HepG2 (cell line): Measurements from ENCODE around the gene PPP1R12B.
"Not testable (repeated sequence)": the region's sequence is repeated elsewhere in the genome, so short reads cannot be mapped to it uniquely, and the experiment has no call there.

Experiments used
- ELF1 ChIP-seq: sonication (generic); formaldehyde crosslinking; IDR thresholded peaks from 2 replicates; pipeline ENCODE4 v1.4.0; 2020; ENCODE audit warnings: missing genetic modification reagents
- HCFC1 ChIP-seq: fragments of 150-350 bp; IDR thresholded peaks from 2 replicates; pipeline ENCODE4 v1.6.1; 2014; ENCODE audit warnings: low read depth, low read length
- HNRNPK ChIP-seq: fragments of 200-400 bp; formaldehyde crosslinking; IDR thresholded peaks from 2 replicates; pipeline ENCODE4 v1.6.1; 2018; ENCODE audit warnings: low read length, low read depth, moderate library complexity, mild to moderate bottlenecking; ENCODE audit not compliant: poor library complexity, severe bottlenecking
- KDM1A ChIP-seq: IDR thresholded peaks from 2 replicates; pipeline ENCODE4 v1.6.1; 2016; ENCODE audit warnings: missing compliant biosample characterization
- LBX2 ChIP-seq: sonication (generic); formaldehyde crosslinking; IDR thresholded peaks from 2 replicates; pipeline ENCODE4 v1.5.0; 2020; ENCODE audit warnings: missing genetic modification reagents, mild to moderate bottlenecking, borderline replicate concordance
- SMAD1 ChIP-seq: sonication (generic); formaldehyde crosslinking; IDR thresholded peaks from 2 replicates; pipeline ENCODE4 v1.4.0; 2020; ENCODE audit warnings: missing genetic modification reagents, low read depth, mild to moderate bottlenecking, borderline replicate concordance
- TAF1 ChIP-seq: sonication (generic); formaldehyde crosslinking; IDR thresholded peaks from 2 replicates; pipeline ENCODE4 v1.4.0; 2020; ENCODE audit warnings: missing genetic modification reagents
- ZNF264 ChIP-seq: sonication (generic); formaldehyde crosslinking; IDR thresholded peaks from 2 replicates; pipeline ENCODE4 v1.4.0; 2020; ENCODE audit warnings: missing genetic modification reagents
- ZNF274 ChIP-seq: sonication (generic); formaldehyde crosslinking; IDR thresholded peaks from 2 replicates; pipeline ENCODE4 v1.5.1; 2020; ENCODE audit warnings: mild to moderate bottlenecking, missing genetic modification reagents
- ZNF296 ChIP-seq: sonication (generic); formaldehyde crosslinking; conservative IDR thresholded peaks from 2 replicates; pipeline ENCODE4 v1.5.0; 2020; ENCODE audit warnings: mild to moderate bottlenecking, missing genetic modification reagents
- ZNF468 ChIP-seq: sonication (generic); formaldehyde crosslinking; IDR thresholded peaks from 2 replicates; pipeline ENCODE4 v1.8.0; 2022; ENCODE audit warnings: mild to moderate bottlenecking, moderate library complexity, missing genetic modification reagents
- ZNF644 ChIP-seq: IDR thresholded peaks from 2 replicates; pipeline ENCODE4 v1.6.1; 2016; ENCODE audit warnings: low read depth
- TF ChIP-seq, protein P1 (sequence below): sonication (generic); formaldehyde crosslinking; IDR thresholded peaks from 2 replicates; pipeline ENCODE4 v1.5.0; 2020; ENCODE audit warnings: mild to moderate bottlenecking, missing genetic modification reagents, moderate library complexity
- TF ChIP-seq, protein P2 (sequence below): sonication (generic); formaldehyde crosslinking; IDR thresholded peaks from 2 replicates; pipeline ENCODE4 v1.5.0; 2020; ENCODE audit warnings: mild to moderate bottlenecking, missing genetic modification reagents

GRCh38 chr1:202638701-202639305 is 290.3 kb downstream of the PPP1R12B start:
- TF ChIP-seq ZNF296; HNRNPK; KDM1A (CRISPR knock-in tag); HCFC1; ELF1 (CRISPR knock-in tag); ZNF644; TAF1 (CRISPR knock-in tag); ZNF274; LBX2; SMAD1 (CRISPR knock-in tag); ZNF468 (CRISPR knock-in tag); ZNF264 (CRISPR knock-in tag): not testable (repeated sequence)
- TF ChIP-seq, protein P1, sequence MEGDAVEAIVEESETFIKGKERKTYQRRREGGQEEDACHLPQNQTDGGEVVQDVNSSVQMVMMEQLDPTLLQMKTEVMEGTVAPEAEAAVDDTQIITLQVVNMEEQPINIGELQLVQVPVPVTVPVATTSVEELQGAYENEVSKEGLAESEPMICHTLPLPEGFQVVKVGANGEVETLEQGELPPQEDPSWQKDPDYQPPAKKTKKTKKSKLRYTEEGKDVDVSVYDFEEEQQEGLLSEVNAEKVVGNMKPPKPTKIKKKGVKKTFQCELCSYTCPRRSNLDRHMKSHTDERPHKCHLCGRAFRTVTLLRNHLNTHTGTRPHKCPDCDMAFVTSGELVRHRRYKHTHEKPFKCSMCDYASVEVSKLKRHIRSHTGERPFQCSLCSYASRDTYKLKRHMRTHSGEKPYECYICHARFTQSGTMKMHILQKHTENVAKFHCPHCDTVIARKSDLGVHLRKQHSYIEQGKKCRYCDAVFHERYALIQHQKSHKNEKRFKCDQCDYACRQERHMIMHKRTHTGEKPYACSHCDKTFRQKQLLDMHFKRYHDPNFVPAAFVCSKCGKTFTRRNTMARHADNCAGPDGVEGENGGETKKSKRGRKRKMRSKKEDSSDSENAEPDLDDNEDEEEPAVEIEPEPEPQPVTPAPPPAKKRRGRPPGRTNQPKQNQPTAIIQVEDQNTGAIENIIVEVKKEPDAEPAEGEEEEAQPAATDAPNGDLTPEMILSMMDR (CRISPR knock-in tag), result not testable (repeated sequence)
- TF ChIP-seq, protein P2, sequence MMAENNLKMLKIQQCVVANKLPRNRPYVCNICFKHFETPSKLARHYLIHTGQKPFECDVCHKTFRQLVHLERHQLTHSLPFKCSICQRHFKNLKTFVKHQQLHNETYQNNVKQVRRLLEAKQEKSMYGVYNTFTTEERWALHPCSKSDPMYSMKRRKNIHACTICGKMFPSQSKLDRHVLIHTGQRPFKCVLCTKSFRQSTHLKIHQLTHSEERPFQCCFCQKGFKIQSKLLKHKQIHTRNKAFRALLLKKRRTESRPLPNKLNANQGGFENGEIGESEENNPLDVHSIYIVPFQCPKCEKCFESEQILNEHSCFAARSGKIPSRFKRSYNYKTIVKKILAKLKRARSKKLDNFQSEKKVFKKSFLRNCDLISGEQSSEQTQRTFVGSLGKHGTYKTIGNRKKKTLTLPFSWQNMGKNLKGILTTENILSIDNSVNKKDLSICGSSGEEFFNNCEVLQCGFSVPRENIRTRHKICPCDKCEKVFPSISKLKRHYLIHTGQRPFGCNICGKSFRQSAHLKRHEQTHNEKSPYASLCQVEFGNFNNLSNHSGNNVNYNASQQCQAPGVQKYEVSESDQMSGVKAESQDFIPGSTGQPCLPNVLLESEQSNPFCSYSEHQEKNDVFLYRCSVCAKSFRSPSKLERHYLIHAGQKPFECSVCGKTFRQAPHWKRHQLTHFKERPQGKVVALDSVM (CRISPR knock-in tag), result not testable (repeated sequence)
